ENCODE results near the gene NENF.

NENF gene

DNA sequence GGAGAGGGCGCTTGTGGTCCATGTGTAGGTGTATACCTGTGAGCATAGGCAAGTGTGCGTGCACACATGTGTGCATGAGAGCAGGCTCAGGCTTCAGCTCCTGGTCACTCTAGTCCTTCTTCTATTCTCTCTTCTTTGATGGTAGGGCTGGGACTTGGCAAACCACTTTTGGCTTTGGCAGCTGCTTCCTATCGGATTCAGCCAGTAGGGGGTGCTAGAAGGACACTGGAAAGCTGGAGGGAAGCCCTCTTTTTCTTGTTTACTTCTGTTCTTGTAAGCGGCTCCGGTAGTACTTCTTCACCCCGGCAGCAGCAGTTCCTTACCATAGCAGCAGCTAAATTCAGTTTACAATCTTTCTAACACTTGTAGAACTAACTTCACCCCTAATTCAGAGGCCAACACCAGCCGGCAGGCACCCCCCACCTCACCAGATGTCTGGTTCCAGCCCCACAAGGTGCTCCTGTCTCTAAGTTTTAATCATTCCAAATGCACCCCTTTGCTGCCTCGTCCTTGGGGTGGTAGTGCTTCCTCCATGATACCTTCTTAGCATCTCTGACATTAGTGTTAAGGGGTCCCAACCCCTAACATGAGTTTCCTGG is 25.1 kb downstream of the NENF start:
- H3F3A ChIP-seq (ENCODE audit: insufficient read depth, low read length): no peaks in the 10 kb centered on the region
- H3K79me2 ChIP-seq (ENCODE audit: insufficient read depth, low read length): no peaks in the 10 kb centered on the region
- no peaks in the 10 kb centered on the region for H3K27me3 ChIP-seq (ENCODE audit: insufficient read depth, low read length)
- H4K20me1 ChIP-seq (ENCODE audit: insufficient read depth, low read length): no peaks in the 10 kb centered on the region
- TF ChIP-seq, protein P1, sequence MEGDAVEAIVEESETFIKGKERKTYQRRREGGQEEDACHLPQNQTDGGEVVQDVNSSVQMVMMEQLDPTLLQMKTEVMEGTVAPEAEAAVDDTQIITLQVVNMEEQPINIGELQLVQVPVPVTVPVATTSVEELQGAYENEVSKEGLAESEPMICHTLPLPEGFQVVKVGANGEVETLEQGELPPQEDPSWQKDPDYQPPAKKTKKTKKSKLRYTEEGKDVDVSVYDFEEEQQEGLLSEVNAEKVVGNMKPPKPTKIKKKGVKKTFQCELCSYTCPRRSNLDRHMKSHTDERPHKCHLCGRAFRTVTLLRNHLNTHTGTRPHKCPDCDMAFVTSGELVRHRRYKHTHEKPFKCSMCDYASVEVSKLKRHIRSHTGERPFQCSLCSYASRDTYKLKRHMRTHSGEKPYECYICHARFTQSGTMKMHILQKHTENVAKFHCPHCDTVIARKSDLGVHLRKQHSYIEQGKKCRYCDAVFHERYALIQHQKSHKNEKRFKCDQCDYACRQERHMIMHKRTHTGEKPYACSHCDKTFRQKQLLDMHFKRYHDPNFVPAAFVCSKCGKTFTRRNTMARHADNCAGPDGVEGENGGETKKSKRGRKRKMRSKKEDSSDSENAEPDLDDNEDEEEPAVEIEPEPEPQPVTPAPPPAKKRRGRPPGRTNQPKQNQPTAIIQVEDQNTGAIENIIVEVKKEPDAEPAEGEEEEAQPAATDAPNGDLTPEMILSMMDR (IDR thresholded peaks at IDR 0.05; ENCODE audit: low read length): peak; percentile 83
- TF ChIP-seq EZH2 (IDR thresholded peaks at IDR 0.05; ENCODE audit: borderline replicate concordance, low read length): no peak
- H3K4me3 ChIP-seq (ENCODE audit: low read depth, low read length, poor library complexity, severe bottlenecking): no peak overlapping the region
- H3K4me1 ChIP-seq (ENCODE audit: insufficient read depth, low read length, severe bottlenecking): no peaks in the 10 kb centered on the region
- H3K4me2 ChIP-seq (ENCODE audit: low read length): no peak overlapping the region
- no peaks in the 10 kb centered on the region for H3K9me2 ChIP-seq (ENCODE audit: low read depth, low read length)
- H3K9me3 ChIP-seq (ENCODE audit: low read length): 0 out of 2 replicates have a peak, but pooled peaks cover 2% of the 10 kb centered on the region
- H3K27ac ChIP-seq (ENCODE audit: low read depth, low read length, poor library complexity, severe bottlenecking): no peak overlapping the region
- no peaks in the 10 kb centered on the region for H3K36me3 ChIP-seq (ENCODE audit: insufficient read depth, low read length)
- H3K9ac ChIP-seq (ENCODE audit: low read length): no peak overlapping the region
- H2AFZ ChIP-seq (ENCODE audit: low read length): no peak overlapping the region

DNA sequence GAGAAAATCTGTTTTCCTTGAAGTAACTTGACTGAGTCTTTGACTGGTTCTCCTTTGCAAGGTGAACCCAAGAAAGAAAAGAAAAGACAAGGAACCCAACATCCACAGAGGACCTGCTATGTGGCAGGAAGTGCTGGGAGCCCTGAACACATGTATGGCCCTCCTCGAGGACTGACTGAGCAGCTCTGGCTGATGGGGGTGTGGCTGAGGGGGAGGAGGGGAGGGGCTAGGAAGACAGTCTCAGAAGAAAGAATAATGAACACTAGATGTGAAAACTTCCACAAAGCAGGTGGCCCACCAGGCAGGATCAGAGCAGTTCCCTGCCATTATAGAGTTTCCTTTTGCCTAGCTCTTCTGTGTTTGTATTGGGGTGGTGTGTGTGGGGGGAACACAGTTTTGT is 26.1 kb downstream of the NENF start:
- H3K4me1 ChIP-seq (ENCODE audit: insufficient read depth, low read length, severe bottlenecking): no peaks in the 10 kb centered on the region
- 0 out of 2 replicates have a peak, but pooled peaks cover 2% of the 10 kb centered on the region for H3K9me3 ChIP-seq (ENCODE audit: low read length)
- no peaks in the 10 kb centered on the region for H3K27me3 ChIP-seq (ENCODE audit: insufficient read depth, low read length)
- H3K4me2 ChIP-seq (ENCODE audit: low read length): no peak overlapping the region
- no peaks in the 10 kb centered on the region for H3K9me2 ChIP-seq (ENCODE audit: low read depth, low read length)
- no peaks in the 10 kb centered on the region for H3K36me3 ChIP-seq (ENCODE audit: insufficient read depth, low read length)
- no peak for TF ChIP-seq EZH2 (IDR thresholded peaks at IDR 0.05; ENCODE audit: borderline replicate concordance, low read length)
- TF ChIP-seq, protein P1 (IDR thresholded peaks at IDR 0.05; ENCODE audit: low read length): no peak
- H3K79me2 ChIP-seq (ENCODE audit: insufficient read depth, low read length): no peaks in the 10 kb centered on the region
- H3K27ac ChIP-seq (ENCODE audit: low read depth, low read length, poor library complexity, severe bottlenecking): no peak overlapping the region
- no peaks in the 10 kb centered on the region for H4K20me1 ChIP-seq (ENCODE audit: insufficient read depth, low read length)
- no peak overlapping the region for H2AFZ ChIP-seq (ENCODE audit: low read length)
- H3K9ac ChIP-seq (ENCODE audit: low read length): no peak overlapping the region
- H3F3A ChIP-seq (ENCODE audit: insufficient read depth, low read length): no peaks in the 10 kb centered on the region
- H3K4me3 ChIP-seq (ENCODE audit: low read depth, low read length, poor library complexity, severe bottlenecking): no peak overlapping the region

DNA sequence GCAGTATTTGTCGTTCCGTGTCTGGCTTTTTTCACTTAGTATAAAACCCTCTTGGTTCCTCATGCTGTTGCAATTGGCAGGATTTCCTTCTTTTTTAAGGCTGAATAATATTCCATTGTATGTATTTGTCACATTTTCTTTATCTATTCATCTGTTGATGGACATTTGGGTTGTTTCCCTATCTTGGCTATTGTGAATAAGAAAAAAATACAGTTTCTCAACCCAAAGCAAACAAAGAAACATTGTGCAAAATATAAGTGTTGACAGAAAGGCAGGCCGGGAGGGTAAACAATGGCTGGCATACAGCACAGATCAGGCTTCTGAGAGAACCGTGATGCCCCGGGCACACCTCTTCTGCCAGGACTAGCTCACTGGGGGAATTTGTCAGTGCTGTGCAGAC is 26.9 kb downstream of the NENF start:
- no peak overlapping the region for H3K4me3 ChIP-seq (ENCODE audit: low read depth, low read length, poor library complexity, severe bottlenecking)
- no peak overlapping the region for H3K27ac ChIP-seq (ENCODE audit: low read depth, low read length, poor library complexity, severe bottlenecking)
- H3K36me3 ChIP-seq (ENCODE audit: insufficient read depth, low read length): no peaks in the 10 kb centered on the region
- no peaks in the 10 kb centered on the region for H3K79me2 ChIP-seq (ENCODE audit: insufficient read depth, low read length)
- no peaks in the 10 kb centered on the region for H3F3A ChIP-seq (ENCODE audit: insufficient read depth, low read length)
- H3K27me3 ChIP-seq (ENCODE audit: insufficient read depth, low read length): no peaks in the 10 kb centered on the region
- no peaks in the 10 kb centered on the region for H4K20me1 ChIP-seq (ENCODE audit: insufficient read depth, low read length)
- H3K9ac ChIP-seq (ENCODE audit: low read length): no peak overlapping the region
- H3K4me1 ChIP-seq (ENCODE audit: insufficient read depth, low read length, severe bottlenecking): no peaks in the 10 kb centered on the region
- no peak overlapping the region for H2AFZ ChIP-seq (ENCODE audit: low read length)
- no peaks in the 10 kb centered on the region for H3K9me2 ChIP-seq (ENCODE audit: low read depth, low read length)
- no peak for TF ChIP-seq EZH2 (IDR thresholded peaks at IDR 0.05; ENCODE audit: borderline replicate concordance, low read length)
- TF ChIP-seq, protein P1 (IDR thresholded peaks at IDR 0.05; ENCODE audit: low read length): no peak
- 0 out of 2 replicates have a peak, but pooled peaks cover 2% of the 10 kb centered on the region for H3K9me3 ChIP-seq (ENCODE audit: low read length)
- H3K4me2 ChIP-seq (ENCODE audit: low read length): no peak overlapping the region
